Activated CD4-positive, alpha-beta T cell treated with anti-CD3 and anti-CD28 coated beads, Interleukin-2, Interleukin-6, amounts not matched to agents 100 ng/mL and 50 ng/mL, durations not matched to agents 16 hours and 8 hours (primary cell): ENCODE results near the gene NID1.
"Not testable (repeated sequence)": the region's sequence is repeated elsewhere in the genome, so short reads cannot be mapped to it uniquely, and the experiment has no call there.

Experiments used
- DNase-seq: peaks from one replicate; pipeline ENCODE4 v3.0.0-alpha.2; 2020

The NID1 gene

DNA sequence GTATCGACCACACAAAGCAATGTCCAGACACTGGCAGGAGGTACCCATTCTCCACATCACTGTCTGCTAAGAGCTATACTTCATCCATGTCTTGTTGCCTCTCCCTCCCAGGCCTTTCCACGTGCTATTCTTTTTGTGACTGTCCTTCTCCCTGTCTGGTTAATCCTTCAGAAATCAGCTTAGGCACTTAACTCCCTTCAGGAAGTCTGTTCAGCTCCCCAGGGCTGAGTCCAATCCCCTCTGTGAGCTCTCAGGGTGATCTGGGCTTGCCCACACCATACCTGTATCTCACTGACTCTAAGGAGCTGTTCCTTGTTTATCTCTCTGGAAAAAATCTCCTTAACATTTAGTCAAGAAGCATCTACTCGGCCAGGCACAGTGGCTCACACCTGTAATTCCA lies 69.4 kb downstream of the NID1 start:
- DNase-seq: no peak

DNA sequence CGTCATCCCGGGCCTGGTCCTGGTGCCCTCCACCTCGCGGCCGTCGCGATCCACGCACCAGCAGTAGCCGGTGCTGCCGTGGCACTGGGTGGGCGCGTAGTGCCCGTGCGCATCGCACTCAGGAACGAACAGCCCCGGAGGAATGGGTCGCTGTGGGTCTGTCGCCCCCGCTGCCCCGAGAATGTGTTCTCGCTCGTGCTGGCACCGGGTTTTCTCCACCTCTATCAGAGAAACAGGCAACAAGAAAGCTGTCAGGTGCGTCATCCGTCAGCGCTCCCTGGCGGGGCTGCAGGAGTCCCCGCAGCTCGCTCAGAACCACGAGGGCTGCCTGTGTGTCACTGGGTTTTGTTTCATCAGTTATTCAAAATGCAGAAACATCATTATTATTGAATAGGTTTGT lies 71.2 kb downstream of the NID1 start:
- no peak for DNase-seq

DNA sequence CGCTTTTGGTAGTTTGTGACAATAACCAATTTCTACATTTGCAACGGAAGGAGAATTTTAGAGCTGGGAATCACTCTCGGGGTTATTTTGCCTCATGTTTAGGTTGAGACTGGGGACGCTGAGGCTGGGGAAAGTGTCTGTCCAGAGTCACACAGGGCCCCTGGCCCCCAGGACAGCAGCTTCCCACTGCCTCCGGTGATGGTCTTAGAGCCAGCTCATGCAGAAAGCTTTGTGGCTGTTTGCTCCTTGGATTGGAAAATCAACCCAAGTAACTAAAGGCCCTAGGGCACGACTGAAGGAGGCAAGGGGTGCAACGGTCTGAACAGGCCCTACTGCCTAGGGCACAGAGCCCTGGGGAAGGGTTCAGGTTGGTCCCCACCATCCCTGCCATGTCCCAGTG lies 72.0 kb downstream of the NID1 start:
- no peak for DNase-seq

DNA sequence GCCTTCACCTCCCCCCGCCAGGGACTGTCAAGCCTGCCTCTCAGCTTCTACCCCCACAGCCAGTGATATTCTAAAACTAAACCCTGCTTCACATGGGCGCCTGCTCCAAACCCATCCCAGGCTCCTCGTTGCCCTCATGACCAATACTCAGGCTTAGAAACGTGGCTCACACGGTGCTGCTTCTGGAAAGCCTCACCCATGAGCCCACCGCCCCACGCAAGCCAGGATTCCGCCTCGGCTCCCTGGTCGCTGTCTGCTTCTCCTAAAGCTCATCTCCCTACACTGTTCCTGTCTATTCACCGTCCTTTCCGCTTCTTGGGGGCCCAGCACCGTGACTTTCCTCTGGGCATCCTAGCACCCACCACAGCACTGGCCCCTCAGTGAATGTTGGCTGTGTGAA lies 72.5 kb downstream of the NID1 start:
- no peak for DNase-seq

DNA sequence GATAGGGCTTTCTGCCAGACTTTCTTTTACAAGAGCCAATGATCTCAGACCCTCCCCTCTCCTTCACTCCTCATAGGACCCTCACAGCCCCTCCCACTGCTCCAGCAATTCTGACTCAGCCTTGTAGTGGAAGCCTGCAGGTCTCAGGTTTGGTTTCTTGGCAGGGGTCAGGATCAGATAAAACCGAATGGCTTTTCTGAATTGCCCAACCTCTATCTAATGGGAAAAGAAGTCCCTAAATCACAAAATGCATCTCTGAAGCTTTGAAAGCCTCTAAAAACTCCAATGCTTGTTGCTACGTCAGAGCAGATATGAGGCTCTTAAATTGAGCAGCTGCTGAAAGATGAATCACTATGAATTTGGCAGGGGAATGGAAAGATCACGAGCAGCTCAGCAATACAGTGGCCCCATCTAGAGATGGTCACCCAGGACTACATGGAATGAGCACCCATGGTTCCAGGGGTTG lies 74.5 kb downstream of the NID1 start:
- no peak for DNase-seq

DNA sequence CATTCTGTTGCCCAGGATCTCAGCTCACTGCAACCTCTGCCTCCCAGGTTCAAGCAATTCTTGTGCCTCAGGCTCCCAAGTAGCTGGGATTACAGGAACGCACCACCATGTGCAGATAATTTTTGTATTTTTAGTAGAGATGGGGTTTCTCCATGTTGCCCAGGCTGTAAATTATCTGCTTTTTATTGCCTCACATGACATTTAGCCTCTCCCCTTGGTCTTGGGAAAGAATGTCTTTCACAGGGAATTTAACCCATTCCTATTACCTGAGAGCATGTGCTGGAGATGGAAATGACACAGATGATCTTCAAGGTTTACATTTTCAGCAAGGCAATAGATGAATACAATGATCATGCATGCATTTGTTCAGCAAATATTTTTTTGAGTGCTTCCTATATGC lies 75.8 kb downstream of the NID1 start:
- DNase-seq: no peak

DNA sequence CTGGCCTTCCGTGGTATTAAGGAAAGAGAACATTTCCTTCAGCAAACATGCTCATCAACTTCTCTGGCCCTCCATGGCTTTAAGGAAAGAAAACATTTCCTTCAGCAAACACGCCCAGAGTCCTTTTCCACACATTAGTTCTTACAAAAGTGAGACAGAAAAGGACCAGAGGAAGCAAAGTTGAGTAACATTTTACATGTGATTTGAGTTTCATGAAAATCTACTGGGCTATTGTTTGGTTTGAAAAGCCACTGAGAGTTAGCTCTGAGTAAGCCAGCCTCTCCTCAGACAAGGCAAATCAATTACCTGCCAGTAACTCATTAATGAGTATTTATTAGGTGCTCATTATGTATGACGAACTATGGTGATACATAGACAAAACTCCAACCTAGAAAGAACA lies 78.0 kb downstream of the NID1 start:
- no peak for DNase-seq

DNA sequence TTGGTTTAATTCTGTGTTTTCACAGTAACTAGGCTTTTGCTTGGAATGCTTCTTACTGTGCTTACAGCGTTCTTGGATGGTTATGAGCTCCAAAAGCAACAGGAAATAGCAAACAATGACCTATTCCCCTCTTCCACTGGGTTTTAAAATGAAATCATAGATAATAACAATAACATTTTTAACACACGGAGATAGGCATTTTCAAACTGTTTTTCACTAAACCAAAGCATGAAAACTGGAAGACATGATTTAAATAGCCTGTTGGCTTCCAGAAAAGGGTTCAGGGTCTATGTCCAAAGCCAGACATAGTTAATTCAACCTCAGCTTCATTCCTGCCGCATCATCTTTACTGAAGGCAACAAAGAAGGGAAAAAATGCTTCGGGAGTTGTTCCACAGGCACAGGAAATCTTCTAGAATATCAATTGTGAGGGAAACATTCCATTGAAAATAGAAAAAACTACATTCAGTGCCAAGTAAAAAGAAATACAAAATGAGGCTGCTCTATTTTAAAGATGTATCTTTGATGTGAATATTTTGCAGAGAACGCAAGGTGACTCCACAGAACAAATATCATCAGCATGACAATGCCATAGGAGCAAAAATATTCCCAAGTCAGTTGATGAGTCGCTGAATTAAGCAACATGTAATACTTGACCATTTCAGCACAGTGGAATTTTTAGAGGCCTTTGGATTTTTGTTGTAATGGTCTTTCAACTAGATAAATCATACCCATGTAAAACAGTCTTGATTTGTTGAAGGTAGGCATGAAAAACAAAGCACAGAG lies 80.7 kb downstream of the NID1 start:
- DNase-seq: no peak

DNA sequence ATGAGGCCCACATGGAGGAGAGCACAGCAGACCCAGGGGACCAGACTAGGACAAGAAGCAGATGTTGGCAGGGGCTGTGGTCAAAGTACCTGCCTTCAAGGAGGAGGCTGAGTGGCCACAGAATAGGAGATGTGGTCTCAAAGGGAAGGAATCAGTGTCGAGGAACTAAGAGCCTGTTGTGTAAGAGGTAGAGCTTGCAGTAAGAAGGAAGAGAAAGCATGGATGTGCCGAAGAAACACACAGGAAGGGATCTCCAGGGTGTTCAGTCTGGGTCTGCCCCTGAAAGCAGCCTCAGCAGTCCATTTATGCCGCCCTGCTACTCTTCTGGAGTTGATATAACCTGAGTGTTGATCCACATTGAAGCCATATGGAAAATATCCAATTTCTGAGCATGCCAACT lies 83.9 kb downstream of the NID1 start:
- DNase-seq: no peak

DNA sequence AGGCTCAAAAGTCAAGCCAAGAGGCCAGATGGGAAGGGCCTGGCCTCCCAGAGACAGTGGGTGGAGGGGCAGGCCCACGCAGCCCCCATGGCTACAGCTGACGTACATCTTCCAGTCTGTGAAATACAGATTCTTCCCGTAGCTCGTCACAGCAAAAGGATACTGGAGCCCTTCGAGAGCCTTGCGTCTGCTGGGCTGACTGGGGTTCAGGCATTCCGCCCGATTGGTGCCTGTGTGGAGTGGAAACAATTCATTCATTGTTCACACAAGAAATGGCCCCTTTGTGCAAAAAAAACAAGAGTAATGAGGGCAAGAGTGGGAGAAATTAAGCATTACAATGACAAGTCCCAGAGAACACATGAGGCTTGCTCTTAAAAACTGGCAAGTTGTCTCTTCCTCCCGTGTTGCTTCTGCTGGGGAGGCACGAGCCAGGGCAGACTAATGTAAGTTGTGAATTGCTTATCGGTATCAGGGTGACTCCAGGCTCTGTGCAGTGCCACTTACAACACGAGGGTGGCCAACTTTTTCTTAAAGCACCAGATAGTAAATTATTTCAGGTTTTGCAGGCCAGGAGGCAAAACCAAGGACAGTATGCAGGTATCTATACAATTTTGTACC lies 85.1 kb downstream of the NID1 start:
- DNase-seq: no peak

DNA sequence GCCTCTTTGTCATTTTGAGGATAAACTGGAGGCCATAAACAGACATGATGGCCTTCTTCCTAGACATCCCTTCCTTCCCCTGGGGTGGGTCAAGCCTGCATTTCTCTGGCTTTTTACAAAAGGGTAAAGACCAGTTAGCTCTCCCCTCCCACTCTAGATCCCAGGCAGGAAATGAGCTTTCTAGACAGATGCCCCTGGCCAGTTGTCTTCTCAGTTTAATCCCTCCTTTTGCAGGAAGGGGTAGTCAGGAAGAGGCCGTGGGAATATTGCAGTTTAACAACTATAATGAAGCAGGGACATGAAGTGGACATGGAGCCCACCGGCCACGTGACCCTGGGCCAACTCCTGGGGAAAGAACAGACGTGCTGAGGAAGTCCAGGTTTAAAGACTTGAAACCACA lies 85.7 kb downstream of the NID1 start:
- no peak for DNase-seq

DNA sequence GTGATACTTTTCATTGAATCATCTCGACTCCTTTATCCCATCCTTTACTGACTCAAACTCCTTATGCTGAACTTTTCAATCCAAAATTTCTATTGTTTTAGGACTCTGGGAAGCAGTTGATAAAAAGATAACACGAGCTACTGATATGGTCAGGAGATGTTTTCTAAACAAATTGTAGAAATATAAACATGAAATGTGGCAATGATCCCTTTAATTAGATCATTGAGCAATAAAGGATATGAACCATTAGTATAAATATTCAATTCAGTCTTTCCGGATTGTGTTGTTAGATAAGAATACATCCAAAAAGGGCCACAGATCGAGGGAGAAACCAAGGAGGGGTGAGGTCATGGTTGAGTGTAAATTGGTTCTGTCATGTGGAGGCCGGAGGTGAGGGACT lies 88.4 kb downstream of the NID1 start:
- no peak for DNase-seq

DNA sequence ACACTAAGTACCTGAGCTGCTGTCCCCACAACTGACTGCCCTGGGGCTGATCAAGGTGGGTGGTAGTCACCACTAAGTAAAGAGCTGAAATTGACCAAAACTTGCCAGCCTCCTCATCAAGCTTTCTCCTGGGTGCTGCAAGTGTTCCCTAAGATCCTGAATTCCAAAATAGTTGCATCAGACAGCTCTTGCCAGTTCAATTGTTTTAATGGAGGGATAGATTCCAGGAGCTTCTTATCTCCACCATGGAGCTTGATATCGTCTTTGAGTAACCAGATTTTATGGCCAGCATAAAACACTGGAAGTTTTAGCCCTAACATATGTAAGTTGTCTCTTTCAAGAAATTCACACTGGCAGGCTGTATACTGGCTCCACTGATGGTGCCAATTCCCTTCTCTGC lies 90.3 kb downstream of the NID1 start:
- no peak for DNase-seq

DNA sequence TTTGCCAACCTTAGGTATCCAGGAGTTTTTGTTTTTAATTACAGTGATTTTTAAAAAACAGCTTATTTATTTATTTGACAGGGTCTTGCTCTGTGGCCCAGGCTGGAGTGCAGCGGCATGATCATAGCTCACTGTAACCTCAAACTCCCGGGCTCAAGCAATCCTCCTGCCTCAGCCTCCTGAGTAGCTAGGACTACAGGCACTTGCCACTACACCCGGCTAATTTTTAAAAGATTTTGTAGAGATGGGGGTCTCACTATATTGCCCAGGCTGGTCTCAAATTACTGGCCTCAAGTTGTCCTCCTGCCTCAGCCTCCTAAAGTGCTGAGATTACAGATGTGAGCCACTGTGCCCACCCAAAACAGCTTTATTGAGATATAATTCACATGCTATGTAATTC lies 92.2 kb downstream of the NID1 start:
- DNase-seq: not testable (repeated sequence)

DNA sequence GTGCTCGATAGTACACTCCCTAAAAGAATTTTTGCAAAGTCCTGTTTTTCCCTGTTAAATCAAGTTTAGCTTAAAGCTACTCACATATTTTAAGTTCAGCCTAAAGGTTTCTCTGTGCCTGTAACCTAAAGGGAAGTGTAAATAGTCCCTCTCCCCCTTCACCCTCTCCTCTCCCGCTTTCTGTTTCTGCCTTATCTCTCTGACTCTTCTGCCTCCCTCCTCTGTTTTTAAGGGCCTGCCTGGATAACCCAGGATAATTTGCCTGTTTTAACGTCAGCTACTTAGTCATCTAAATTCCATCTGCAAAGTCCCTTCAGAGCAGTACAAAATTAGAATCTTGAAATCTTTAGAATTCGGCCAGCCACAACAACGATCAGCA lies 92.6 kb downstream of the NID1 start:
- no peak for DNase-seq

DNA sequence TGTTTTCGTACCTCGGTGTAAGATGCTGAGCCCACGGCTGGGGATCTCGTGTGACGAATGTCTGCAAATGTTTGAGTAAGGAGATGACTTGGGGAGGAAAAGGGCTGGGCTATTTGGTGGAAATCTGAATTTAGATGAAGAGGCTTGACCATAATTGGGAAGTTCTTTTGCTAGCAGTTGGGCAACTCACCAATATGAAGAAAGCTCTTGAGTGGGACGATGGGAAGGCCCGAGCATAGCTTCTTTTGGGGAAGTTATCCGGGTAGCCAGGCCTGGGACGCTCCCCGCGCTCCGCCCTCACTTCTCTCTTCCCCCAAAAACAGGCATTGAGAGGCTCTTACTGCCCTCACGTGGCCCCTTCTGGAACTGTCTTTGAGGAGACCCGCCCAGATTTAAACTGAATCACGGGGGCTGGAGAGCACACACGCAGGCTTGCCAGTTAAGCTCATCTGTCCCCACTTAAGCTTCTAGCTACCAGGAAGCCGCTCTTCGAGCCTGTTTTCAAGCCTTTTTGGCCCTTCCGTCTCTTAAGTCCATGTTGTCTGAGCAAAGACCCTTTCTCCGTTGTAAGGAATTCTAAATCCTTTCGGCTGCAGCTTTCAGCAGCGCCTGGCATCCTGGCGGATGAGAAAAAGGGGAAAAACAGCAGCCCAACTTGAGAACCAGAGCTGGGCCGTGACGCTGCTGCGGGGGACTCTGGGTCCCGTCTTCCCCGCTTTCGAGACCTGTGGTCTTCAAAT lies 93.1 kb downstream of the NID1 start:
- peak; percentile 94 for DNase-seq

DNA sequence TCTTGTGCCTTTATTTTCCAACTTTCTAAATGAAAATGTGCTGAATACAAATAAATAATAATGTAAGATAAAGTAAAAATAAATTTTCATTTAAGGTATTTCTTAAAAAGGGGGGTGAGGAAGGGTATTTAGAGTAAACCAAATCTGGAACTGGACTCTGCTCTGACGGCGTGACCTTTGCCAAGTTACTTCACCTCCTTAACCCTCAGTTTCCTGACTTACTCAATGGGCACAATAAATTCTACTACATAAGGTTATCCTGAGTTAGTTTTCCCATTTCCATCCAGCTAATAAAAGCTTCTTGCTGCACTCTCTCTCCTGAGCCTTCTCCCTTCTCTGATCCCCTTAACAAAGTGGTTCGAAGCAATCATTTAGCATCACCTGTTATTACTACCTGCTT lies 93.9 kb downstream of the NID1 start:
- no peak for DNase-seq

DNA sequence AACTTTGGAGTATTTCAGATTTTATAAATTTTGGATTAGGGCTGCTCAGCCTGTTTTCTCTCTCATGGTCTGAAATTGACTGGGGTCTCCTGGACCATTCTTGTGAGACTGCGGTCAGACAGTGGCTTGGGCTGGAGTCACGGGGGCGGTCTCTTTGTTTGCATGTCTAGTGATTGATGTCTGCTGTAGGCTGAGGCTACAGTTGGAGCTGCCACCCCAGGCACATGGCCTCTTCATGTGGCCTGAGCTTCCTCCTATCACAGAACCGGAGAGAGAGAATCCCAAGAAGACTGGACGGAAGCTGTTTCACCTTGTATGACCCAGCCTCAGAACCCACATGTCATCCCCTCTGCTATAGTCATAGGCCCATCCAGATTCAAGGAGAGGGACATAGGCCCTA lies 96.1 kb downstream of the NID1 start:
- no peak for DNase-seq

DNA sequence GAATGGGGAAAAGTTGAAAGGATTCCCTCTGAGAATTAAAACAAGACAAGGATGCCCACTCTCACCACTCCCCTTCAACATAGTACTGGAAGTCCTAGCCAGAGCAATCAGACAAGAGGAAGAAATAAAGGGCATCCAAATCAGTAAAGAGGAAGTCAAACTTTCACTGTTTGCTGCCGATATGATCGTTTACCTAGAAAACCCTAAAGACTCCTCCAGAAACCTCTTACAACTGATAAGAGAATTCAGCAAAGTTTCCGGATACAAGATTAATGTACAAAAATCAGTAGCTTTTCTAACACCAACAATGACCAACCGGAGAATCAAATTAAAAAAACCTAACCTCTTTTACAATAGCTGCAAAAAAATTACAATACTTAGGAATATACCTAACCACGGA lies 98.8 kb downstream of the NID1 start:
- not testable (repeated sequence) for DNase-seq

DNA sequence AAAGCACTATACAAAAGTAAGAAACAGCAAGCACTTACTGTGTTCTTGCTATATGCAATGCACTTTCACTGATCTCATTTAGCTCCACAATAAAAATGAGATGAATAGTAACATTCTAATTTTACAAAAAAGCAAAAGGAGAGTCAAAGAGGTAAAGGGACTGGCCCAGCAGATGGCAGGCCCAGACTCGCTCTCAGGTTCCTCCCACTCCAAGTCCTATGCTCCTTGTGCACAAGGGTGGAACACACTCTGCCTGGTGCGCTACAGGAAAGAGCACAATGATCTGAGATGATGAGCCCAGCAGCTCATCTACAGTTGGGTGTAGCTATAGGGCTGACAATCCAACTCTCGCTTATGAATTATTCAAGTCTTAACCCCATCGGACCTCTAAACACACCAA lies 104.1 kb downstream of the NID1 start:
- no peak for DNase-seq

DNA sequence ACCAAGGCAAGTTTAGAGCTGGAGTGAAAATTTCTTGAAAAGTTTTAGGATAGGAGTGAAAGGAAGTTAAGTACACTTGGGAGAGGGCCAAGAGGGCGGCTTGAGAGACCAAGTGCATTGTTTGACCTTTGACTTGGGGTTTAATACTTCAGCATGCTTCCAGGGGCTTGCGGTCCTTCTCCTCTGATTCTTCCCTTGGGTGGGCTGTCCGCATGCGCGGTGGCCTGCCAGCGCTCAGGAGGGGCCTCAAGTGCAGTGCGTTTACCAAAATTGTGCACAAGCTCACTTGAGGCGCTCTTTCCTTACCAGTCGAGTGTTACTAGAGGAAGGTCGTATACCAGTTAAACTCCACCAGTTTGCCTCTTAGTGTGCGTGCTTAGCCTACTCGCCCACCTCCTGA lies 106.9 kb downstream of the NID1 start:
- DNase-seq: no peak

DNA sequence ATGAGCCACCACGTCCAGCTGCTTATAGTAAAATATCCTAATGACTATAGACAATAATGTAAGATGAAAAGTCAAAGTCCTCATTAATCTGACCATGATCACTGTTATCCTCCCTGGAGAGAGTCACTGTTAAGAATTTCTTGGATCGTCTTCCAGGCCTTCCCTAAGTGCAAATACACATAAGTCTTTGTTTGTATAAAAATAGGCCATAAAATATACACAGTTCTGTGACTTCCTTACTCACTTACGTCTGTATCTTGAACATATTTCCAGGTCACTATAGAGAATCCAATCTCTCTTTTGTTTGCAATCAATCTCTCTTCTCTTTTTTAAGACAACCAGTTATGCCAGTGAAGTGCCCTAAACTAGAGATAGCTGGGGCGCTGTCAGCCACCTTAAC lies 109.1 kb downstream of the NID1 start:
- DNase-seq: no peak

DNA sequence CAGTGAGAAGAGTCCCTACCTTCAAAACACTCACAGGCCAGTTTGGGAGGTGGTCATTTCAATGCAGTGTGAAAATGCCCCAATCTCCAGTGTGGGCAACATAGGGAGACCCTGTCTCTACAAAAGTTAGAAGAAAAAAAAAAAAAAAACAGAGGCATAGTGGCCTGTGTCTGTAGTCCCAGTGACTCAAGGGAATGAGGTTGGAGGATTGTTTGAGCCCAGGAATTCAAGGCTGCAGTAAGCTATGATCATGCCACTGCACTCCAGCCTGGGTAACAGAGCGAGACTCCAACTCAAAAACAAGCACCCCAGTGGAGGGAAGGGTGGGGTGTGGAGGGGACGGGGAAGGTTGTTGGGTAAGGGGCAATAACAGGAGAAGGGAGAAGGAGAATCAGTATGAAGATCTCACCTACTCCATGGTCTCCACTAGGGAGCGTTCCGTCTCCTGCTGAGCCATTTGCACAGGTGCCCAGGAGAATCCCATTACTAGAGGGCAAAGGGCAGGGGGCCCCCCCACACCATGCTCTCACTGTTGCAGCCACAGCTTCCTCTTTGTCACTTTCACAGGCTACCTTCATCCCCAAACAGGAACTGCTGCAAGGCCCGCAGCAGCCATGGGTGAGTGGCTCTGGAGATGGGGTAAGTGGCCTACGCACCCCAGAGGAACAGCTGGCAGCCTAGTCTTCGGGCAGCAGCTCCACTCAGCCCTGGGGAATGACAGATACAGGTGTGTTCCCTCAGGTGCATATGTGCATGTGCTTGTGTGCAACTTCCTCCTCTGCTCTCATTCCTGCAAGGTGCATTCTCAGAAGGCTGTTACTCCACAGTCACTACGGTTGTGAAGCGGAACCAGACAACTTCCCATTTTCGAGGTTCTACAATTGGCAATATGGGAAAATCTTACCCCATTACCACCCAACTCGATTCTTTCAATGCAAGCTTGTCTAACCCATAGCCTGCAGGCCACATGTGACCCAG lies 110.3 kb downstream of the NID1 start:
- peak; percentile 47 for DNase-seq
